Measurements from ENCODE around the gene CAVIN2.

Gene CAVIN2

GRCh38 chr2:191864628-191865374 is 17.9 kb upstream of the CAVIN2 start:
- no peak for DNase-seq (ENCODE audit: low read depth in 2 of 2)

DNA sequence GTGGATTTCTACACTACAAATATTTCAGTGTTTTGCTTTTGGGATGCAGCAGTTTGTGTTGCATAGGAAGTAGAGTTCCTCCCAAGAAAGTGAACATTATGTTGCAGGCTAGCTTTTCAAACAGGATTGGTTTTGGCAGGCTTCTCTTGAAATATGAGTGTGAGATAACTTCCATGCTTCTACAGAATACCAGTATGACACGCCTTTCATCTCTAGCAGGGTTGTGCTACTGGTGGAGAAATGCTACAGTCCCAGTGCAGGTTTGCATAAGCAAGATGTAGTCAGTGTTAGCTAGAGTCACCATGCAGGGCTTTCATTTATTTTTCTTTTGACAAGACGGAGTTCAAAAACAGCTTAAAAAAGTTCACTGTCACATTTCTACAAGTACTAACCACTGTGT is 17.1 kb upstream of the CAVIN2 start:
- DNase-seq (ENCODE audit: low read depth in 2 of 2): no peak

GRCh38 chr2:191862156-191862775 is 15.4 kb upstream of the CAVIN2 start:
- no peak for DNase-seq (ENCODE audit: low read depth in 2 of 2)

- no peak for DNase-seq (ENCODE audit: low read depth in 2 of 2)
These were observed 14.0 kb upstream of the CAVIN2 start for GRCh38 chr2:191860760-191861466.

GRCh38 chr2:191859681-191860080 is 12.8 kb upstream of the CAVIN2 start:
- no peak for DNase-seq (ENCODE audit: low read depth in 2 of 2)

DNA sequence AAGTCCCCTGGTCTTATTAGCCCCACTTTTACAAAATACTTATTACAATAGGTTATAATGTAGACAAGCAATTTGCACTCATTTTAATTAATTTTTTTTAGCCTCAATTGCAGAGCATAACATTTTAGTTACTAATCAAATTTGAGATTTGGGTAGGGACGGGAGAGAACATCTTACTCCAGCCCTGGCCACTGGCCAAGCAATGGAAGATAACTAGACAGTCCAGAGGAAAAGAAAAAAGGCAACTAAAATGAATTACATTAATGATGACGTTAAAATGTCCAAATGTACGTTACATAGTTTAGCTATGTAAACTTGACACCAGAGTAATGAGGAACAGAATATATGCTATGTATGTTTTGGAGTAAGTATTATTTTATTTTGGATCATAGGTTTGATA is 11.0 kb upstream of the CAVIN2 start:
- DNase-seq (ENCODE audit: low read depth in 2 of 2): no peak

GRCh38 chr2:191857259-191857805 is 10.4 kb upstream of the CAVIN2 start:
- no peak for DNase-seq (ENCODE audit: low read depth in 2 of 2)

GRCh38 chr2:191856111-191856876 is 9.4 kb upstream of the CAVIN2 start:
- no peak for DNase-seq (ENCODE audit: low read depth in 2 of 2)

DNA sequence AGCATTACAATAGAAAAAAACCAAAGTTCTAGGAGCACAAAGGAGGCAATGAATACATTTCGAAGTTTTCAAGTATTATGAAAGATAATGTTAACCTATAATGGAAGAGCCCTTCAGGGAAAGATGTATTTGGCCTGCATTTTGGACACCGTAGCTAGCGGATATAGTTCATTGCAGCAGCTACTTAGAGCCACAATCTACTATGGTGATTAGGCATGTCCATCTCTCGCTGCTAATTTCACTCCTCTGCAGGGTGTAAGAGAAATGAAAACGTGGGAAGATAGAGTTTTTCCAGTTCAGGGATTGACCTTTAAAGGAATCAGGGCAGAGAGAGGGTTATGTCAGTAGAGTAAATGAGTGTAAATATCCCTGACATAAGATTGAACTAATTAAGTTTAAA is 8.5 kb upstream of the CAVIN2 start:
- no peak for DNase-seq (ENCODE audit: low read depth in 2 of 2)

GRCh38 chr2:191854382-191855372 is 7.8 kb upstream of the CAVIN2 start:
- no peak for DNase-seq (ENCODE audit: low read depth in 2 of 2)

DNA sequence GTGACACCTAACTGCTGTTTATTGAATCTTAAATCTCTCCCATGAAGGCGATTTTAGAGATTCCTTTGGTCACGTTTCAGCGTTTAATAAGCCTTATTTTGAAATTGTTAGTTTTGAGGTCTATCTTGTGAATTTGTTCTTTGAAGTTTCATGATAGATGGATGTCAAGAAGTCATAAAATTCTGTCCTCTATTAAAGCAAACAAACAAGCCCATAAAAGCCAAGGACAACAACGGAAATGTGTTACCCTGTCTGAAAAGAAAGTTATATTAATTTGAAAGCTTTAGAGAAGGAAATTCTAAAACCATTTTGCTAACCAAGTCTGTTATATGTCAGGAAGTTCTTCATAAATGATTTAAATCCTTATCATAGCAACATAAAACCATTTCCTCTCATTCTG is 7.0 kb upstream of the CAVIN2 start:
- no peak for DNase-seq (ENCODE audit: low read depth in 2 of 2)

DNA sequence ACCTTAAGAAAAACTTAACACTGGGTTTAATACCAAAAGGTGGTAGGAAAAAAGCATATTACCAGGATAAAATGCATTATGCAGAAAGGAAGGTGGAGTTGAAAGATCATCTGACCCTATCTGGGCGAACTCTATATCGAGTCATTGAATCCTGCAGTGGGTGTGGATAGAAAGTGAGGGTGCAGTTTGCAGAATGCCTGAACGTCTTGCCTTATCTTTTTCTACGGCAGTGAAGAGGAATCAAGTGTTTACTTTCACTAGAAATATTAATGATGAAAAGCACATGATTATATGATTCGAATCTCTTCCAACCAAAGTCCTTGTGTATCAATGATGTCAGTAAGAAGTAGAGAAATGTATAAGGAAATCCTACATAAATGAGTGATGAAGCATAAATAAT is 4.3 kb upstream of the CAVIN2 start:
- DNase-seq (ENCODE audit: low read depth in 2 of 2): no peak

DNA sequence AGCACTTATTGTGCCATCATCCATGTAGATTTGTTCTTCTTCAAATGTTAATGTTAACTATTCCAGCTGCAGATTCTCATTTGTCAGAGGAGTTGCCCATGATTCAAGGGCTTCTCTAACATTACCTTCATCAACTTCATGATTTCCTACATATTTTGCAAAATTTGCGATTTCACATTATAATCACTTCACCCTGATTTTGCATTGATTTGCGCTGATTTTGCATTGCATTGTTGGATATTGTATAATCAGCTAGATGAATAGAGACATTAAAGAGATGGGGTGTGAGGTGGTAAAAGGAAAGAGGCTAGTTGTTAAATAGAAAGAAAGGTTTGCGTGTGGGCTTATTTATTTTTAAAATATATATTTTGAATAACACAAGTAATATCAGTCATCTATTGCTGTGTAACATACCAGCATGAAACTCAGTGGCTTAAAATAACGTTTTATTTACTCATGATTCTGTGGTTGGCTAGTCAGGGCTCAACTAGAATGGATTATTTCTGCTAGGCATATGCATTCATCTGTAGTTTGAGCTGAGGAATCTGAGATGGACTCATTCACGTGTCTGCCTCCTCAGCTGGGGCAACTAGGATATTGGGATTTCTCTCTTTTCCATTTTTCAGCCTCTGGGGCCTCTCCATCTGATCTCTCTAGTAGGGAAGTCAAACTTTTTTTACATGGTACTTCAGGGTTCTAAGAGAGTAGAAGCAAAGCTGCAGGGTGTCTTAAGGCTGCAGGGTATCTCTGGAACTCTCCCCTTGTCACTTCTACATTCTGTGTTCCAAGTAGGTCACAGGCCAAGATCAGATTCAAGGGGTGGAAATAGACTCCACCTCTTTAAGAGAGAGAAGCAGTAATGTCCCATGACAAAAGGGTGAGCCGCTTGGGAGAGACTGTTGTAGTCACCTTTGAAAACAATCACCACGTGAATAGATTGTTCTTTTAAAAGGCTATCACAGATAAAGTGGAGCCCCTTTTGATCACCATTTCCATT is 2.2 kb upstream of the CAVIN2 start:
- DNase-seq (ENCODE audit: low read depth in 2 of 2): no peak

- no peak for DNase-seq (ENCODE audit: low read depth in 2 of 2)
These were observed 876 bp upstream of the CAVIN2 start for GRCh38 chr2:191847764-191848163.

DNA sequence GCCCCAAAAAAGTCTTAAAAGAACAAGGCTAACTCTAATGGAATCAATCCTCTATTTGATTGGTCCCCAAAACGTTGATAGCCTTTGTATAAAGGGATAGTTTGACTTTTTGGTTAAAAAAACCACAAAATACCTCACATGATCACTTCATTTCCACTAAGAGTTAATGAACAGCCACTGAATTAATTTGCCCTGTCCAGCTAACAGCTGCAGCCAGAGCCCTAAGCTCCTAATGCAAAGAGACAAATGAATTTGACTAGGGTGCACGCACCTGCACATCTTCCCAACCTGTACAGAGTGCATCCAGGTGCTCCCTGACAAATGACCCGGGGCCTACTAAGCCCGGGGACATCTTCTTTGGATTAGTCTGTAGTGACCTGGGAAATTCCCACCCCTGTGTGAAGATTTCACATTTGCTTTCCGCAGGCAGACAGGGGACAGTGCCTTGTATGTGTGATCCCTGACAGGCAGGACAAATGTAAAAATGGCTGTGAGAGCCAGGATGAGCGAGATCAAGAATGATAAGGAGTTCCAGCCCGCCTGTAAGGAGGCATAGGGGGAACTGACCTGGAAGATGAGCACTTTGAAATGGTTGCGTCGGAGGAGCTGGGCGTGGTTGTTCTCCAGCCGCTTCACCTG is 893 bp downstream of the CAVIN2 start:
- no peak for DNase-seq (ENCODE audit: low read depth in 2 of 2)

DNA sequence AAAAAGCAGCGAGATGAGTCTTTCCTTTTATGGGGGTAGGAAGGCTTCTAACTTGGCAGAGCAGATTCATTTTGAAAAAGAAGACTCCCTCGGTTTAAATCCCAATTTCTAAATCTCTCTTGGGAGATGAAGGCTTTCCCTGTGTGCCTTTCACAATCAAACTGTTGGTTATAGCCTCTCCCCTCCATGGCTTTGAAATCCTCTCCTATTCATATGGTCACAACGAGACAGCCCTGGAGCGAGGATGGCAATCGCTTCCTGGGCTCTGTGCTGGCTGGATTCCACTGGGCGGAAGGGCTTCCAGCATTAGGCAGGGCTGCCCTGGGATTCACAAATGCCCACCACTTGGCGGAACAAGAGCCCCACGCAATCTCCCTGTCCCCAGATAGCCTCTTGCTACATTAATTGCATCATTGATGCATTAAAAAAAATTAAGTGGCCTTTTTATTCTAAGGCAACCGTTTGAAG is 1.6 kb downstream of the CAVIN2 start:
- DNase-seq (ENCODE audit: low read depth in 2 of 2): no peak

DNA sequence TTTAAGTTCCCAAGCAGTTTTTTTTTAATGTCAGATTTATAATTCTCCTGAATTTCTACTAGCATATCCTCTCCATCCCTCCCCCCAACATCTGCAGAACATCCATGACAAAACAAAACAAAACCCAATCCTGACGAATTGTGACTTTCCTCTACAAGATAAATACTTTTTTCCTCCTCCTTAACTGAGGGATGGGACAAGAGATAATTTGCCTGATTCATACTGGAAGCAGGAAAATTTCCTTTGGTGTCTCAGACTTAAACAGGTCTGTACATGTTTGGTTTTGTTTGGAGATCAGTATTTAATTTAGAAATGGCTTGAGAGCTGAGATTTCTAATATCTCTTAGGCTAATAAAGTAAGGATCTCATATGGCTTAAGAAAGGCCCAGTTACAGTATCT is 2.2 kb downstream of the CAVIN2 start:
- no peak for DNase-seq (ENCODE audit: low read depth in 2 of 2)

DNA sequence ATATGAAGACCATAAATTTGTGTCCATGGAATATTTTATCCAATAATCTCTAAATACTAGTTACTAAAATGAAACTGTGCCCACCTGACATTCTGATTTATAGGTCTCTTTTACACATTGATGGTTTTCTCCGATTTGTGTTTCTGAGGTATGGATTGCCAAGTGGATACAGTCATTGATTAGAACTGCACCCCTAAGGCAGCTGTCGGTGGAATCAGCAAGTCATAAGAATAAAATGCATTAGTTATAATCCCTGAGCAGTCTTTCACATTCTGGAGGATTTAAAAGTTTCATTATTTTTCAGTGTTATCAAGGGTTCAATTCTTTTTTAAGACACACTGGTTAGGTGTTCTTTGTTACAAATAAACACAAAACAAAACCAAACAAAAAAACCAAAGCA is 6.0 kb downstream of the CAVIN2 start:
- no peak for DNase-seq (ENCODE audit: low read depth in 2 of 2)

All from activated CD8-positive, alpha-beta memory T cell treated with anti-CD3 and anti-CD28 coated beads for 4 hours (primary cell).